ENCODE measurements around the gene REEP5. TPM values are rescaled to one million over a fixed set of nuclear protein-coding genes. Genes with fewer than 3 reads are reported as not detected.

The REEP5 gene
- total and polyA plus RNA-seq, 9 of the 15 experiments (the other 6 are each of a cell fraction or from before 2014, with no cell fraction given): 14.7 to 102 (median 36.0) TPM

- TF ChIP-seq JUN (IDR thresholded peaks at IDR 0.05; ENCODE audit: borderline replicate concordance, low read depth, low read length): no peak
- no peak for TF ChIP-seq JUN (CRISPR knock-in tag; IDR thresholded peaks at IDR 0.05; ENCODE audit: borderline replicate concordance)
- peak; percentile 85 for TF ChIP-seq HMG20A (CRISPR knock-in tag; conservative IDR thresholded peaks at IDR 0.05)
- TF ChIP-seq MAX (CRISPR knock-in tag; IDR thresholded peaks at IDR 0.05): no peak
- no peak for TF ChIP-seq ZNF76 (CRISPR knock-in tag; IDR thresholded peaks at IDR 0.05; ENCODE audit: borderline replicate concordance)
- TF ChIP-seq RNF2 (IDR thresholded peaks at IDR 0.05): no peak
- no peak for TF ChIP-seq TCFL5 (CRISPR knock-in tag; conservative IDR thresholded peaks at IDR 0.05)
- TF ChIP-seq THRAP3 (IDR thresholded peaks at IDR 0.05; ENCODE audit: borderline replicate concordance): no peak
- no peak for TF ChIP-seq ZNF77 (CRISPR knock-in tag; IDR thresholded peaks at IDR 0.05)
- no peak for TF ChIP-seq CBFB (CRISPR knock-in tag; IDR thresholded peaks at IDR 0.05)
- TF ChIP-seq MCM5 (IDR thresholded peaks at IDR 0.05; ENCODE audit: low read depth): no peak
- TF ChIP-seq PHB2 (IDR thresholded peaks at IDR 0.05; ENCODE audit: low read depth): no peak
- no peak for TF ChIP-seq SFPQ (IDR thresholded peaks at IDR 0.05; ENCODE audit: low read depth, low read length)
- TF ChIP-seq OTX1 (CRISPR knock-in tag; IDR thresholded peaks at IDR 0.05): no peak
- TF ChIP-seq MBD2 (IDR thresholded peaks at IDR 0.05; ENCODE audit: borderline replicate concordance, low read depth): no peak
- no peak for TF ChIP-seq ZNF12 (CRISPR knock-in tag; IDR thresholded peaks at IDR 0.05)
- TF ChIP-seq CTCF (IDR thresholded peaks at IDR 0.05 in 2 of 3, conservative IDR thresholded peaks at IDR 0.05 in 1 of 3; ENCODE audit: insufficient read depth in 2 of 3, low read depth in 1 of 3, low read length in 3 of 3): no peak
- TF ChIP-seq TRIM24 (IDR thresholded peaks at IDR 0.05): no peak
- TF ChIP-seq ZNF174 (CRISPR knock-in tag; IDR thresholded peaks at IDR 0.05): no peak
- TF ChIP-seq ZSCAN29 (IDR thresholded peaks at IDR 0.05): no peak
- TF ChIP-seq ETV5 (CRISPR knock-in tag; IDR thresholded peaks at IDR 0.05; ENCODE audit: low read depth): no peak
- no peak for TF ChIP-seq PHF20 (IDR thresholded peaks at IDR 0.05; ENCODE audit: partially characterized antibody)
- peak; percentile 82 to 99 for TF ChIP-seq RCOR1 (IDR thresholded peaks at IDR 0.05; ENCODE audit: borderline replicate concordance in 1 of 2, low read depth in 2 of 2, low read length in 2 of 2)
- no peak for TF ChIP-seq ZNF551 (CRISPR knock-in tag; IDR thresholded peaks at IDR 0.05)
- no peak for TF ChIP-seq ZNF134 (CRISPR knock-in tag; conservative IDR thresholded peaks at IDR 0.05)
These were observed 38.8 kb downstream of the REEP5 start (continued) for GRCh38 chr5:112883192-112883591.
